SK-N-SH (cell line): ENCODE results near the gene TRNP1. TPM values are rescaled to one million over a fixed set of nuclear protein-coding genes. Genes with fewer than 3 reads are reported as not detected.

Experiments
- CTCF ChIA-PET: fragments of 300-600, 350-600 bp; formaldehyde crosslinking; extraction: SDS; loops from one replicate; lab custom pipeline; 2021; lab: Yijun Ruan, JAX
- POLR2A ChIA-PET: fragments of 350-600 bp; sonication (Branson Sonifier 250); formaldehyde crosslinking; extraction: SDS; loops from one replicate; lab custom pipeline; 2020; ENCODE audit warnings: antibody characterized with exemption, inconsistent platforms; lab: Yijun Ruan, JAX
- DNase-seq: peaks from one replicate; pipeline ENCODE4 v3.0.0; 2012
- H2AFZ ChIP-seq: fragments of 200-600 bp; sonication (generic); 2 replicates; pipeline ENCODE4 v1.8.1; 2016; ENCODE audit warnings: antibody characterized with exemption, mild to moderate bottlenecking, low read depth
- H3F3A ChIP-seq: fragments of 200-600 bp; sonication (generic); replicated peaks from 2 replicates; pipeline ENCODE3; 2016; ENCODE audit warnings: antibody characterized with exemption, mild to moderate bottlenecking; ENCODE audit not compliant: insufficient read depth
- H3K27ac ChIP-seq, 2 experiments: fragments of 200-500 bp in 1 of 2; fragments of 200-600 bp in 1 of 2; sonication (Bioruptor generic) in 1 of 2; sonication (generic), shearing (Covaris generic) in 1 of 2; 2 replicates each; pipeline versions ENCODE4 v1.5.1 to v1.6.1; 2014 to 2016; ENCODE audit warnings: low read depth in 2 of 2, inconsistent platforms in 1 of 2, low read length in 1 of 2, mild to moderate bottlenecking in 1 of 2, mixed read lengths in 1 of 2
- H3K27me3 ChIP-seq: fragments of 200-600 bp; sonication (generic), shearing (Covaris generic); 2 replicates; pipeline ENCODE4 v1.6.1; 2016; ENCODE audit warnings: mixed run types; ENCODE audit not compliant: insufficient read depth
- H3K36me3 ChIP-seq, 2 experiments: fragments of 200-500 bp in 1 of 2; fragments of 200-600 bp in 1 of 2; sonication (Bioruptor generic) in 1 of 2; sonication (generic) in 1 of 2; replicated peaks in 1 of 2; 2 replicates each; pipeline versions ENCODE3 to v1.5.1; 2014 to 2016; ENCODE audit warnings: low read length in 1 of 2, mild to moderate bottlenecking in 1 of 2; ENCODE audit not compliant: insufficient read depth in 2 of 2, control insufficient read depth in 1 of 2
- H3K4me1 ChIP-seq, 2 experiments: fragments of 200-500 bp in 1 of 2; fragments of 200-600 bp in 1 of 2; sonication (Bioruptor generic) in 1 of 2; sonication (generic), shearing (Covaris generic) in 1 of 2; 2 replicates each; pipeline versions ENCODE4 v1.5.1 to v1.6.1; 2014 to 2016; ENCODE audit warnings: low read depth in 1 of 2, low read length in 1 of 2, mixed run types in 1 of 2; ENCODE audit not compliant: insufficient read depth in 2 of 2, control insufficient read depth in 1 of 2
- H3K4me2 ChIP-seq: fragments of 200-600 bp; sonication (generic), shearing (Covaris generic); 2 replicates; pipeline ENCODE4 v1.6.1; 2017; ENCODE audit warnings: mixed run types
- H3K4me3 ChIP-seq, 2 experiments: fragments of 200-500 bp in 1 of 2; fragments of 200-600 bp in 1 of 2; sonication (Bioruptor generic) in 1 of 2; sonication (generic), shearing (Covaris generic) in 1 of 2; 2 replicates each; pipeline versions ENCODE4 v1.5.1 to v1.8.1; 2014 to 2016; ENCODE audit warnings: low read depth in 2 of 2, inconsistent platforms in 1 of 2, low read length in 1 of 2, mild to moderate bottlenecking in 1 of 2, mixed read lengths in 1 of 2, moderate library complexity in 1 of 2
- H3K79me2 ChIP-seq: fragments of 200-600 bp; sonication (generic); 2 replicates; pipeline ENCODE4 v1.8.1; 2017; ENCODE audit warnings: mild to moderate bottlenecking; ENCODE audit not compliant: insufficient read depth
- H3K9ac ChIP-seq: fragments of 200-600 bp; sonication (generic); 2 replicates; pipeline ENCODE4 v1.6.1; 2017; ENCODE audit warnings: mixed run types
- H3K9me2 ChIP-seq: fragments of 200-600 bp; sonication (generic); 2 replicates; pipeline ENCODE4 v1.6.1; 2017; ENCODE audit warnings: mixed run types
- H3K9me3 ChIP-seq: fragments of 200-600 bp; sonication (generic); 2 replicates; pipeline ENCODE4 v1.6.1; 2017; ENCODE audit warnings: mixed run types, mild to moderate bottlenecking, moderate library complexity
- H4K20me1 ChIP-seq: fragments of 200-600 bp; sonication (generic); 2 replicates; pipeline ENCODE4 v1.6.1; 2017; ENCODE audit warnings: mild to moderate bottlenecking, mixed run types; ENCODE audit not compliant: insufficient read depth
- CHD2 ChIP-seq: fragments of 150-350 bp; IDR thresholded peaks from 2 replicates; pipeline ENCODE4 v1.6.1; 2018; ENCODE audit warnings: low read length; ENCODE audit not compliant: partially characterized antibody
- EZH2phosphoT487 ChIP-seq: fragments of 200-600 bp; sonication (generic); IDR thresholded peaks from 2 replicates; pipeline ENCODE4 v1.6.1; 2017; ENCODE audit warnings: low read depth, mixed run types, mild to moderate bottlenecking, antibody characterized with exemption, moderate library complexity, borderline replicate concordance
- FOXM1 ChIP-seq: IDR thresholded peaks from 2 replicates; pipeline ENCODE4 v1.4.0; 2012; ENCODE audit warnings: low read depth, mild to moderate bottlenecking
- GATA2 ChIP-seq: sonication (generic); formaldehyde crosslinking; IDR thresholded peaks from 2 replicates; pipeline ENCODE4 v1.5.0; 2020; ENCODE audit warnings: mild to moderate bottlenecking, missing genetic modification reagents
- MEF2A ChIP-seq: IDR thresholded peaks from 2 replicates; pipeline ENCODE4 v1.4.0; 2012; ENCODE audit warnings: low read depth, borderline replicate concordance
- NFIC ChIP-seq: IDR thresholded peaks from 2 replicates; pipeline ENCODE4 v1.4.0; 2012; ENCODE audit warnings: borderline replicate concordance
- POLR2AphosphoS5 ChIP-seq: IDR thresholded peaks from 2 replicates; pipeline ENCODE4 v1.6.1; 2012; ENCODE audit warnings: low read depth, low read length
- RFX5 ChIP-seq: IDR thresholded peaks from 2 replicates; pipeline ENCODE4 v1.6.1; 2012; ENCODE audit warnings: mild to moderate bottlenecking, improper control_type of control experiment, low read length
- SIN3A ChIP-seq: IDR thresholded peaks from 2 replicates; pipeline ENCODE4 v1.6.1; 2012; ENCODE audit warnings: low read depth, mild to moderate bottlenecking, low read length, moderate library complexity, borderline replicate concordance
- TAF1 ChIP-seq: IDR thresholded peaks from 2 replicates; pipeline ENCODE4 v1.6.1; 2012; ENCODE audit warnings: low read depth, mild to moderate bottlenecking, low read length, moderate library complexity, borderline replicate concordance
- TEAD4 ChIP-seq: IDR thresholded peaks from 2 replicates; pipeline ENCODE4 v1.4.0; 2012; ENCODE audit warnings: mild to moderate bottlenecking, borderline replicate concordance; ENCODE audit not compliant: insufficient read depth
- YY1 ChIP-seq: IDR thresholded peaks from 2 replicates; pipeline ENCODE4 v1.4.0; 2012; ENCODE audit warnings: low read depth, mild to moderate bottlenecking
- WGBS: methylation state at CpG from one replicate; pipeline ENCODE4 v1.1.6; 2017; ENCODE audit warnings: low lambda C conversion rate; 5-methylcytosine and 5-hydroxymethylcytosine counted together
- polyA plus RNA-seq, 3 experiments: library from polyadenylated mRNA; depleted of rRNA; stranded (reverse); fragments of >200 nt; gene quantifications; 2 replicates each; pipeline ENCODE4 v1.2.3, GENCODE V29; 2012
- TF ChIP-seq, protein P1 (sequence below): IDR thresholded peaks from 2 replicates; pipeline ENCODE4; 2012
- TF ChIP-seq, protein P2 (sequence below): IDR thresholded peaks from 2 replicates; pipeline ENCODE4 v1.4.0; 2012; ENCODE audit warnings: low read depth, borderline replicate concordance
- TF ChIP-seq, protein P3 (sequence below): IDR thresholded peaks from 2 replicates; pipeline ENCODE4 v1.6.1; 2012; ENCODE audit warnings: mild to moderate bottlenecking, low read depth, low read length, moderate library complexity
- TF ChIP-seq, protein P4 (sequence below): IDR thresholded peaks from 2 replicates; pipeline ENCODE4 v1.4.0; 2012; ENCODE audit warnings: low read depth, borderline replicate concordance
- TF ChIP-seq, protein P5 (sequence below): fragments of 200-600 bp; sonication (generic); IDR thresholded peaks from 2 replicates; pipeline ENCODE4 v1.6.1; 2017; ENCODE audit warnings: antibody characterized with exemption, mild to moderate bottlenecking, moderate library complexity

TRNP1 gene
- polyA plus RNA-seq, 1 of the 3 experiments (the other 2 are of a cell fraction): 8.8 TPM

DNA sequence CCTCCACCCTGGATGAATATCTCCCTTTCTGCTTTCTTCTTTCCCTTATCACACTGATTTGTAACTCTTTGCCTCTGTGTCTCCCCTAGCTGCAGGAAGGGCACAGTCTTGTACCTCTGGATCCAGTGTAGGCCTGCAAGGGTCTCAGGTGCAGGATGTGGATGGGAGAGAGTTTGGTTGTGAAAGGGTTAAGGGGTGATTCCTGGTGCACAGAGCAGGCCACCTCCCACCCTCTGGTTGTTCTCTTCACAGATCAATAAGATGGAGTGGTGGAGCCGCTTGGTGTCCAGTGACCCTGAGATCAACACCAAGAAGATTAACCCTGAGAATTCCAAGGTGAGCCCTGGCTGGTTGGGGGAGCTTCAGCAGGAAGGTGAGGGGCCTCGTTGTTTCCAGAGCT, 48.4 kb upstream of the TRNP1 start (continued):
- TF ChIP-seq, protein P1, sequence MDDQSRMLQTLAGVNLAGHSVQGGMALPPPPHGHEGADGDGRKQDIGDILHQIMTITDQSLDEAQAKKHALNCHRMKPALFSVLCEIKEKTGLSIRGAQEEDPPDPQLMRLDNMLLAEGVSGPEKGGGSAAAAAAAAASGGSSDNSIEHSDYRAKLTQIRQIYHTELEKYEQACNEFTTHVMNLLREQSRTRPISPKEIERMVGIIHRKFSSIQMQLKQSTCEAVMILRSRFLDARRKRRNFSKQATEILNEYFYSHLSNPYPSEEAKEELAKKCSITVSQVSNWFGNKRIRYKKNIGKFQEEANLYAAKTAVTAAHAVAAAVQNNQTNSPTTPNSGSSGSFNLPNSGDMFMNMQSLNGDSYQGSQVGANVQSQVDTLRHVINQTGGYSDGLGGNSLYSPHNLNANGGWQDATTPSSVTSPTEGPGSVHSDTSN: no peak
- no peak for TF ChIP-seq NFIC
- TF ChIP-seq, protein P2, sequence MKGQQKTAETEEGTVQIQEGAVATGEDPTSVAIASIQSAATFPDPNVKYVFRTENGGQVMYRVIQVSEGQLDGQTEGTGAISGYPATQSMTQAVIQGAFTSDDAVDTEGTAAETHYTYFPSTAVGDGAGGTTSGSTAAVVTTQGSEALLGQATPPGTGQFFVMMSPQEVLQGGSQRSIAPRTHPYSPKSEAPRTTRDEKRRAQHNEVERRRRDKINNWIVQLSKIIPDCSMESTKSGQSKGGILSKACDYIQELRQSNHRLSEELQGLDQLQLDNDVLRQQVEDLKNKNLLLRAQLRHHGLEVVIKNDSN: no peak
- TF ChIP-seq RFX5: no peak
- TF ChIP-seq, protein P3, sequence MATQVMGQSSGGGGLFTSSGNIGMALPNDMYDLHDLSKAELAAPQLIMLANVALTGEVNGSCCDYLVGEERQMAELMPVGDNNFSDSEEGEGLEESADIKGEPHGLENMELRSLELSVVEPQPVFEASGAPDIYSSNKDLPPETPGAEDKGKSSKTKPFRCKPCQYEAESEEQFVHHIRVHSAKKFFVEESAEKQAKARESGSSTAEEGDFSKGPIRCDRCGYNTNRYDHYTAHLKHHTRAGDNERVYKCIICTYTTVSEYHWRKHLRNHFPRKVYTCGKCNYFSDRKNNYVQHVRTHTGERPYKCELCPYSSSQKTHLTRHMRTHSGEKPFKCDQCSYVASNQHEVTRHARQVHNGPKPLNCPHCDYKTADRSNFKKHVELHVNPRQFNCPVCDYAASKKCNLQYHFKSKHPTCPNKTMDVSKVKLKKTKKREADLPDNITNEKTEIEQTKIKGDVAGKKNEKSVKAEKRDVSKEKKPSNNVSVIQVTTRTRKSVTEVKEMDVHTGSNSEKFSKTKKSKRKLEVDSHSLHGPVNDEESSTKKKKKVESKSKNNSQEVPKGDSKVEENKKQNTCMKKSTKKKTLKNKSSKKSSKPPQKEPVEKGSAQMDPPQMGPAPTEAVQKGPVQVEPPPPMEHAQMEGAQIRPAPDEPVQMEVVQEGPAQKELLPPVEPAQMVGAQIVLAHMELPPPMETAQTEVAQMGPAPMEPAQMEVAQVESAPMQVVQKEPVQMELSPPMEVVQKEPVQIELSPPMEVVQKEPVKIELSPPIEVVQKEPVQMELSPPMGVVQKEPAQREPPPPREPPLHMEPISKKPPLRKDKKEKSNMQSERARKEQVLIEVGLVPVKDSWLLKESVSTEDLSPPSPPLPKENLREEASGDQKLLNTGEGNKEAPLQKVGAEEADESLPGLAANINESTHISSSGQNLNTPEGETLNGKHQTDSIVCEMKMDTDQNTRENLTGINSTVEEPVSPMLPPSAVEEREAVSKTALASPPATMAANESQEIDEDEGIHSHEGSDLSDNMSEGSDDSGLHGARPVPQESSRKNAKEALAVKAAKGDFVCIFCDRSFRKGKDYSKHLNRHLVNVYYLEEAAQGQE: no peak
- TF ChIP-seq, protein P4, sequence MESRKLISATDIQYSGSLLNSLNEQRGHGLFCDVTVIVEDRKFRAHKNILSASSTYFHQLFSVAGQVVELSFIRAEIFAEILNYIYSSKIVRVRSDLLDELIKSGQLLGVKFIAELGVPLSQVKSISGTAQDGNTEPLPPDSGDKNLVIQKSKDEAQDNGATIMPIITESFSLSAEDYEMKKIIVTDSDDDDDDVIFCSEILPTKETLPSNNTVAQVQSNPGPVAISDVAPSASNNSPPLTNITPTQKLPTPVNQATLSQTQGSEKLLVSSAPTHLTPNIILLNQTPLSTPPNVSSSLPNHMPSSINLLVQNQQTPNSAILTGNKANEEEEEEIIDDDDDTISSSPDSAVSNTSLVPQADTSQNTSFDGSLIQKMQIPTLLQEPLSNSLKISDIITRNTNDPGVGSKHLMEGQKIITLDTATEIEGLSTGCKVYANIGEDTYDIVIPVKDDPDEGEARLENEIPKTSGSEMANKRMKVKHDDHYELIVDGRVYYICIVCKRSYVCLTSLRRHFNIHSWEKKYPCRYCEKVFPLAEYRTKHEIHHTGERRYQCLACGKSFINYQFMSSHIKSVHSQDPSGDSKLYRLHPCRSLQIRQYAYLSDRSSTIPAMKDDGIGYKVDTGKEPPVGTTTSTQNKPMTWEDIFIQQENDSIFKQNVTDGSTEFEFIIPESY: no peak

DNA sequence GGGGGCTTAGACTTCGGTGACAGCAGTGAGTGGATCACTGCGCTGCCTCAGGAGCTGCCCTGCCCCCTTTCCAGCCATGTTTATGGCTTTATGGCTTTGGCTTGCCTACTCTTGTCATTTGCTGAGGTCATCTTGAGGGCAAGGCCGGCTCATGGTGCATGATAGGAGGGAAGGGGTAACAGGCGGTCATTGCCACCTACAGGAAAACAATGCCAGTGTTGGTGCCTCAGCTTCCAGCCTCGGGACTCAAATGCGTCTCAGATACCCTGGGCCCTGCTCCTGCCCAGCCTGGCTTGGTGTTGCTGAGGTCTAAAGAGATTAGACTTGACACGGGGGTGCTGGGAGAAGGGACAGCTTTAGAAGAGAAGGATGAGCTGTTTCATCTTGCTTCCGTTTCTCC, 47.8 kb upstream of the TRNP1 start:
- POLR2A ChIA-PET: no interaction called here

More for the DNA sequence above, 47.8 kb upstream of the TRNP1 start:
- CTCF ChIA-PET: interaction anchor here (1.1 kb wide), 1 partner anchor 36 kb away, joined by 3 read pairs; no protein-coding TSS in a partner anchor
- no peak for DNase-seq
- H3K27ac ChIP-seq: no peak overlapping the region
- H3K9me2 ChIP-seq: no peaks in the 10 kb centered on the region
- peaks cover 8% of the 10 kb centered on the region for H3F3A ChIP-seq
- 81% methylated on average over 5 of the region's 8 CpGs for WGBS
- H3K9ac ChIP-seq: no peak overlapping the region
- H3K79me2 ChIP-seq: 0 out of 2 replicates have a peak, but pooled peaks cover 6% of the 10 kb centered on the region
- H2AFZ ChIP-seq: no peak overlapping the region
- H3K36me3 ChIP-seq: peaks cover 26 to 28% of the 10 kb centered on the region in 2 experiments
- no peak overlapping the region for H3K4me3 ChIP-seq
- H3K4me1 ChIP-seq: peaks cover 0 to 3% of the 10 kb centered on the region in 2 experiments; a peak in 1 of 4 replicates
- H4K20me1 ChIP-seq: 0 out of 2 replicates have a peak, but pooled peaks cover 4% of the 10 kb centered on the region
- no peaks in the 10 kb centered on the region for H3K27me3 ChIP-seq
- no peak overlapping the region for H3K4me2 ChIP-seq
- no peak for TF ChIP-seq POLR2AphosphoS5
- TF ChIP-seq GATA2 (CRISPR knock-in tag): no peak
- TF ChIP-seq TAF1: no peak
- TF ChIP-seq SIN3A: no peak
- no peak for TF ChIP-seq YY1
- TF ChIP-seq, protein P5, sequence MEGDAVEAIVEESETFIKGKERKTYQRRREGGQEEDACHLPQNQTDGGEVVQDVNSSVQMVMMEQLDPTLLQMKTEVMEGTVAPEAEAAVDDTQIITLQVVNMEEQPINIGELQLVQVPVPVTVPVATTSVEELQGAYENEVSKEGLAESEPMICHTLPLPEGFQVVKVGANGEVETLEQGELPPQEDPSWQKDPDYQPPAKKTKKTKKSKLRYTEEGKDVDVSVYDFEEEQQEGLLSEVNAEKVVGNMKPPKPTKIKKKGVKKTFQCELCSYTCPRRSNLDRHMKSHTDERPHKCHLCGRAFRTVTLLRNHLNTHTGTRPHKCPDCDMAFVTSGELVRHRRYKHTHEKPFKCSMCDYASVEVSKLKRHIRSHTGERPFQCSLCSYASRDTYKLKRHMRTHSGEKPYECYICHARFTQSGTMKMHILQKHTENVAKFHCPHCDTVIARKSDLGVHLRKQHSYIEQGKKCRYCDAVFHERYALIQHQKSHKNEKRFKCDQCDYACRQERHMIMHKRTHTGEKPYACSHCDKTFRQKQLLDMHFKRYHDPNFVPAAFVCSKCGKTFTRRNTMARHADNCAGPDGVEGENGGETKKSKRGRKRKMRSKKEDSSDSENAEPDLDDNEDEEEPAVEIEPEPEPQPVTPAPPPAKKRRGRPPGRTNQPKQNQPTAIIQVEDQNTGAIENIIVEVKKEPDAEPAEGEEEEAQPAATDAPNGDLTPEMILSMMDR: no peak
- no peak for TF ChIP-seq FOXM1
- TF ChIP-seq CHD2: no peak
- no peak for TF ChIP-seq MEF2A
- no peak for TF ChIP-seq EZH2phosphoT487
- TF ChIP-seq, protein P4: no peak
- TF ChIP-seq TEAD4: no peak
- H3K9me3 ChIP-seq: no peaks in the 10 kb centered on the region
